Hematopoietic multipotent progenitor cell (in vitro differentiated cells): ENCODE measurements around the gene PLEKHN1. TPM values are rescaled to one million over a fixed set of nuclear protein-coding genes. Genes with fewer than 3 reads are reported as not detected.

Experiments used
- DNase-seq, 3 donors: peaks; one replicate each; pipeline ENCODE4 v3.0.0-alpha.2; 2011 to 2015; ENCODE audit warnings: low read depth in 2 of 3, low spot score in 2 of 3
- total RNA-seq: library from RNA; depleted of rRNA; stranded (reverse); fragments of >200 nt; gene quantifications from one replicate; pipeline ENCODE4 v1.2.3, GENCODE V29; 2012

Gene PLEKHN1
- total RNA-seq, 1 donor = 0.54 TPM

- DNase-seq = peak; percentile 89 to 92 (median 91)
These were observed 7.2 kb upstream of the PLEKHN1 start, which contains the start of gene NOC2L for GRCh38 chr1:958823-959730. Gene NOC2L, minus strand, starts transcription at chr1:959256. Its CDS starts 16 bp downstream, at chr1:959240.

DNA sequence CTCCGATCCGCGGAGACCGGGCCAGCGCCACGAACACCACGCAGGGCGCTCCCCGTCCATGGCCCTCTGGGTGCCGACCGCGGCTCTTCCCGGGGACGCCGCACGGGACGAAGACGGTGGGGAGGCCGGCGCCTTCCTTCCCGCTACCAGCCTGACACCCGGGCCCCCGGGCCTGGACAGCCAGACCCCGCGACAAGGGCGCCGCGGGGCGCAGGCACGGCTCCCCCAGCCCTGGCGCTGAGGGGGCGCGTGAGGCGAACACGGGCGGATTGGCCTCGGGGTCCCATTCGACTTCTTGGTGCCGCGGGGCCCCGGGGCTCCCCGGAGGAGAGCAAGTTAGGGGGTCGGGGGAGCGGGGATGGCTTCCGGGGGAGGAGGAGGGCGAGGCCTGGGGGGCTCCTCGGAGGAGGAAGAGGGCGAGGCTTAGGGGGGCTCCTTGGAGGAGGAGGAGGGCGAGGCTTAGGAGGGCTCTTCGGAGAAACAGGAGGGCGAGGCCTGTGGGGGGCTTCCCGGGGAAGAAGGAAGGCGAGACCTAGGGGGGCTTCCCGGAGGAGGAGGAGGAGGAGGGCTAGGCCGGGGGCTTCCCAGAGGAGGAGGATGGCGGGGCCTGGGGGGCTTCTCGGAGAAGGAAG is 6.4 kb upstream of the PLEKHN1 start:
- DNase-seq = no peak

- DNase-seq = peak in 2 of 3 donors; percentile 44 to 58
These were observed 5.7 kb upstream of the PLEKHN1 start, which contains the start of gene KLHL17 for GRCh38 chr1:960363-961131. Gene KLHL17, plus strand, starts transcription at chr1:960584. Its CDS starts 110 bp downstream, at chr1:960694.

- no peak for DNase-seq
These were observed 5.1 kb upstream of the PLEKHN1 start for GRCh38 chr1:961132-961669.

DNA sequence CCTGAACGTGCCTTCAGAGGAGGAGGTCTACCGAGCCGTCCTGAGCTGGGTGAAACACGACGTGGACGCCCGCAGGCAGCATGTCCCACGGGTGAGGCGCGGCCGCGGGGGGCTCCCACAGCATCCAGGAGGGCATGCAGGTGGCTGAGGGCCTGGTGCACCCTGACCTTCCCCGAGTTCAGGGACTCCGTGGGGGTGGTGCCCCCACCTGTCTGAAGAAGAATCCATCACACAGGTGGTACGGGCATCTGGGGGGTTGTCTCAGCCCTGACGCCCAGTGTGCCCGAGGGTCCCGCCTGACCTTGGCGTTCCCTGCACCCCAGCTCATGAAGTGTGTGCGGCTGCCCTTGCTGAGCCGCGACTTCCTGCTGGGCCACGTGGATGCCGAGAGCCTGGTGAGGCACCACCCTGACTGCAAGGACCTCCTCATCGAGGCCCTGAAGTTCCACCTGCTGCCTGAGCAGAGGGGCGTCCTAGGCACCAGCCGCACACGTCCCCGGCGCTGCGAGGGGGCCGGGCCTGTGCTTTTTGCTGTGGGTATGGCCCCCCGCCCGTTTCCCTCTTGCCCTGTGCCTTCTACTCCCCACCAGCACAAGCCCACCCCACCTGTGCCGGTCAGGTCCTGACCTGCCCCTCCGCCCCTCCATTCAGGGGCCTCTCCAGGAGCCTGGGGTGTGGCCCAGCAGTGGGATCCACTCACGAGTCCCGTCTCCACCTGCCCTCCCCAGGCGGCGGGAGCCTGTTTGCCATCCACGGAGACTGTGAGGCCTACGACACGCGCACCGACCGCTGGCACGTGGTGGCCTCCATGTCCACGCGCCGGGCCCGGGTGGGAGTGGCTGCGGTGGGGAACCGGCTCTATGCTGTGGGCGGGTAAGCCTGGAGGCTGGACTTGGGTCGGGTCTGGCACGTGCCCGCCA is 3.6 kb upstream of the PLEKHN1 start:
- DNase-seq = no peak

DNA sequence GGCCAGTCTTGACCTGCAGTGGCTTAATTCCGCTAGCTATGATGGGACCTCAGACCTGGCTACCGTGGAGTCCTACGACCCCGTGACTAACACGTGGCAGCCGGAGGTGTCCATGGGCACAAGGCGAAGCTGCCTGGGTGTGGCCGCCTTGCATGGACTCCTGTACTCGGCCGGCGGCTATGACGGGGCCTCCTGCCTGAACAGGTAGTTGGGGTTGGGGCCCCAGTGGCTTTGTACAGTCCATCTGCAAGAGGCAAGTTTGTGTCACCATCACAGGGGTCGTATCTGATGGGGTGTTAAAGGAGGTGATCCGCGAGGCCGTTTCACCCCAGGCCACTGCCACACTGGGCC is 3.0 kb upstream of the PLEKHN1 start:
- DNase-seq = no peak

- DNase-seq = no peak
These were observed 2.3 kb upstream of the PLEKHN1 start for GRCh38 chr1:963746-964525.

DNA sequence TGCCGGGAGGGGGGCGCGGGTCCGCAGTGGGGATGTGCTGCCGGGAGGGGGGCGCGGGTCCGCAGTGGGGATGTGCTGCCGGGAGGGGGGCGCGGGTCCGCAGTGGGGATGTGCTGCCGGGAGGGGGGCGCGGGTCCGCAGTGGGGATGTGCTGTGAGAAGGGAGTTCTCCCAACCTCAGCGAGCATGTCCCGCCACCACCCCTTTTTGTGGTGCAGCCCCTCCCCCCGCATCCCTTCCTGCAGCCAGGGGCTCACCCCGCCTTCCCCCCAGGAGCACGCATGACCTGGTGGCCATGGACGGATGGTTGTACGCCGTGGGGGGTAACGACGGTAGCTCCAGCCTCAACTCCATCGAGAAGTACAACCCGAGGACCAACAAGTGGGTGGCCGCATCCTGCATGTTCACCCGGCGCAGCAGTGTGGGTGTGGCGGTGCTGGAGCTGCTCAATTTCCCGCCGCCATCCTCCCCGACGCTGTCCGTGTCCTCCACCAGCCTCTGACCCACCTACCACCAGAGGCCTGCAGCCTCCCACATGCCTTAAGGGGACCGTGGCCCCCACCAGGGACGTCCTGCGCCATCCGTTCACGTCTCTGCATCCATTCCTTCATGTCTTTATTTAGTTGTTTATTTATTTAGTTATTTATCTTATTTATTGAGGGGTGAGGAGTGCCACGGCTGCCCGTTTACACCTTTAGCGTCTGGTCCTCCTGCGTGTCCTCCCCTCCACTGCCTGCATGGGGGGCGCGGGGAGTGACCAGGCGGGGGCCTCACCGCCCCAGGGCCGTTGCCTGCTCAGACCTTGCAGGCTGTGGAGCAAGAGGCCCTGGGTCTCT is 1.4 kb upstream of the PLEKHN1 start:
- DNase-seq = no peak

DNA sequence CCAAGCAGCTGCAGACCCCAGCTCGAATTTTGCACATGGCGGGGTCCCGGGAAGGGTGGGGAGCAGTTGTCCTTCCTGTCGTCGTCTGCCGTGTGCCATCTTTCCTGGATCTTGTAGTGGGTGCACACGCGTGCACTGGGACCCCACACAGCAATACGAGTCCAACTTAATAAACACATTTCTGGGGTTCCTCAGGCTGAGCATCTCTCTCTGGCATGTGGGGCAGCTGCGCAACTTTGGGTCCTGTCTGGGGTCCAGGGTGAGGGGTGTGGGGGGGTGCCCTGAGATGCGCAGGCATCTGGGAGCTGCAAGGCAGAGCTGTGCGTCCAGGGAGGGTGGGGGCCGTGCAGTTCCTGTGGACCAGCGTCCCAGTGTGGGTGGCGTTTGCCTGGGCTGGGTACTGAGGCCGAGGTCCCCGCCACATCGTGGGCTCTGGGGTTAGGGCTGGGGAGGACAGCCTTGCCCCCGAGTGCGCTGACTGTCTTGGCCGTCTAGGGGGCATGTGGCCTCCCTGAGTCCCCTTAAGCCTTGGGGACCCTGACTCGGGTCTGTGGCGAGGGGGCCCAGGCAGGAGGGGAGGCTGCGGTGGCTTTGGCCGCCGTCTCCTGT is 652 bp upstream of the PLEKHN1 start:
- DNase-seq = no peak

DNA sequence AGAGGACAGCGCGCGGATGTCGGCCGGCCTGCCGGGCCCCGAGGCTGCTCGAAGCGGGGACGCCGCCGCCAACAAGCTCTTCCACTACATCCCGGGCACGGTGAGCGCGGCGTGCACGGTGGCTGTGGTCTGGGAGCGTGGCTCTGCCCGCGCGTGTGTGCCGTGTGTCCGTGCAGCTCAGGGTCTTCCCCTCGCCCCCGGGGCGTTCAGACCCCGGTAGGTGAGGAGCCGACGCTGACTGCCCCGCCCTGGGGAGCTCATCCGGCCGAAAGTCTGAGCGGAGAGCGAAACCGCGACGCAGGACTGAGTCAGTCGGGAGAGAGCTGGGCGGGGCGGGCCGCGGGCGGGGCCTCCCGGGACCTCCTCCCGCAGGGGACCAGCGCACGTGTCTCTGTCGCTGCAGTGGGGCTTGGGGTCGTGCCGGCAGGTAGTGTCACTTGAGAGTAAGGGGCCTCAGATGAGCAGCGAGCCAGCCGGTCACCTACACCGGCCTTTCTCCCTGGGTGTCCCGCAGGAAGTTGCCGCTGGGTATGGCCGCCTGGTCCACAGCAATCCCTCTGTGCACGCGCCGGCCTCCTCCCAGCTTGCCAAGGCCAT is 520 bp downstream of the PLEKHN1 start:
- DNase-seq = peak; percentile 44 to 74 (median 57)

DNA sequence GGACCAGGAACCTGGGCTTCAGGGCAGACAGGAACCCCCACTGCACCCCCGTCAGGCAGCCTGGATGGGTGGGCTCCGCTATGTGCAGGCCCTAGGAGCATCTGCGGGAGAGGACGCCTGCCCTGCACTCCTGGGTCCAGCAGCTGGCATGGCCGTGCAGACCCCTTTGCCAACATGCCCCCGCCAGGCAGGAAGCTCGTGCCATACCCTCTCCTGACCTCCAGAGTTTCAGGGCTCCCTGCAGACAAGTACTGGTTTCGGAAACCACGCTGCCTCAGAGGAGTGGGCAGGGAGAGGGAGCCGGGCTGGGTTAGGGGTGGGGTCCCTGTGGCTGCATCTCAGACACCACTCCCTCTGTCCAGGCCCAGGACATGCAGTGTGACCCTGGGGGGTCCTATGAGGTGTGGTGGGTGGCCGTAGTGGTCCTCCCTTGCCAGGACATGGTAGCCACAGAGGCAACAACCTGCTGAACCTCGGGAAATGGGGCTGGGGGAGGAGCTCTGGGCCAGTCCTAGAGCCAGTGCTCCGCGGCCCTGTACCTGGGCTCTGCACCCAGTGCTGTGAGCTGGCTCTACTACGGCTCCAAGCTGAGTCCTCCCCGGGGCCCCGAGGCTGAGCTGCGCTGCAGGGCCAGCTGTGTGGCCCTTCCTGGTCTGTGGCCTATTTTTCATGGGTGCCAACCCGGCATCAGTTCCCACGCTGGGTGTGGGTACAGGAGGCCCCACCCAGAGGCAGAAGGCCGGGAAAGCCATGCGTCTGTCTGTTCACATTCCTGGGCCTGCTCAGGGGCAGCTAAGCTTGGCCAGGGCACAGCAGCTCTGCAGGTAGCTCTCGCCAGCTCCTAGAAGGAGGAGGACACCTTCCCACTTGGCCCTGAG is 1.4 kb downstream of the PLEKHN1 start:
- DNase-seq = no peak

- no peak for DNase-seq
These were observed 3.1 kb downstream of the PLEKHN1 start for GRCh38 chr1:969260-969855.

DNA sequence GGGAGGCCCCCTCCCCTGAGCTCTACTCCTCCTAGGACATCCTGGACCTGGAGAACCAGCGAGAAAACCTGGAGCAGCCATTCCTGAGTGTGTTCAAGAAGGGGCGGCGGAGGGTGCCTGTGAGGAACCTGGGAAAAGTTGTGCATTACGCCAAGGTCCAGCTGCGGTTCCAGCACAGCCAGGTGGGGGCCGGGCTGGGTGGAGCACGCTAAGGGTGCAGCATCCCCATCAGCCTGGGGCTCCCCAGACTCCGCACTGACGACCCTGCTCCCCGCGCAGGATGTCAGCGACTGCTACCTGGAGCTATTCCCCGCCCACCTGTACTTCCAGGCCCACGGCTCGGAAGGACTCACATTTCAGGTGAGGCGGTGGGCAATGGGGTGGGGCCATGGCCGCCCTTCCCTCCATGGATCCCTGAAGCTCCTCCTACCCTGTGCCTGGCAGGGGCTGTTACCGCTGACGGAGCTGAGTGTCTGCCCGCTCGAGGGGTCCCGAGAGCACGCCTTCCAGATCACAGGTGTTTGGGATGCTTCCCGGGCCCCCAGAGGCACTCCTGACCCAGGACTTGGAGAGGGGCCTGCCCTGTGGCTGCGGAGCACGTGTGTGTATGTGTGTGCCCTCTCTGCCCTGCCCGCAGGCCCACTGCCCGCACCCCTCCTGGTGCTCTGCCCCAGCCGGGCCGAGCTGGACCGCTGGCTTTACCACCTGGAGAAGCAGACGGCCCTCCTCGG is 4.1 kb downstream of the PLEKHN1 start:
- DNase-seq = no peak

- DNase-seq = no peak
These were observed 4.9 kb downstream of the PLEKHN1 start for GRCh38 chr1:970973-971730.
